ENCODE data around the gene CDH13.

DNA sequence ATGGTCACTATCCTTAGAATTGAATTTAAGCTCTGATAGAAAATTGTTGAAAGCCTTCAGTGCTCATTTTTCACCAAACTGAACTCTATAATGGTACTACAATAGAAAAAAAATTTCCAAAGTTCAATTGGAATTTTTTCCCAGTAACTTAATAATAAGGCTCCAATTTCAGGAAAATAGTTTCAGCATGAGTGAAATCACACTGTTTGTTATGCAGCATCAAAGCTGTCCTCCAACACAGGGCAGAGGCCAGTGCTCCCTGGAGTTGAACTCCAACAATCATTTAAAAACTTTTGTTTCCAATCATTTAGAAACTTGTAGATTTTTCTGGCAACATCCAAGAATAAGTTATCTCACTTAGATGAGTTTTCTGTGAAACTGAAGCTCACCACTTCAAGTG lies 1077.9 kb downstream of the CDH13 start:
- TF ChIP-seq, protein P1, sequence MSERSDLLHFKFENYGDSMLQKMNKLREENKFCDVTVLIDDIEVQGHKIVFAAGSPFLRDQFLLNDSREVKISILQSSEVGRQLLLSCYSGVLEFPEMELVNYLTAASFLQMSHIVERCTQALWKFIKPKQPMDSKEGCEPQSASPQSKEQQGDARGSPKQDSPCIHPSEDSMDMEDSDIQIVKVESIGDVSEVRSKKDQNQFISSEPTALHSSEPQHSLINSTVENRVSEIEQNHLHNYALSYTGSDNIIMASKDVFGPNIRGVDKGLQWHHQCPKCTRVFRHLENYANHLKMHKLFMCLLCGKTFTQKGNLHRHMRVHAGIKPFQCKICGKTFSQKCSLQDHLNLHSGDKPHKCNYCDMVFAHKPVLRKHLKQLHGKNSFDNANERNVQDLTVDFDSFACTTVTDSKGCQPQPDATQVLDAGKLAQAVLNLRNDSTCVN (tag by site-specific recombination; optimal IDR thresholded peaks at IDR 0.05) = no peak
- no peak for TF ChIP-seq KLF16 (tag by site-specific recombination; IDR thresholded peaks at IDR 0.05)
- TF ChIP-seq, protein P2, sequence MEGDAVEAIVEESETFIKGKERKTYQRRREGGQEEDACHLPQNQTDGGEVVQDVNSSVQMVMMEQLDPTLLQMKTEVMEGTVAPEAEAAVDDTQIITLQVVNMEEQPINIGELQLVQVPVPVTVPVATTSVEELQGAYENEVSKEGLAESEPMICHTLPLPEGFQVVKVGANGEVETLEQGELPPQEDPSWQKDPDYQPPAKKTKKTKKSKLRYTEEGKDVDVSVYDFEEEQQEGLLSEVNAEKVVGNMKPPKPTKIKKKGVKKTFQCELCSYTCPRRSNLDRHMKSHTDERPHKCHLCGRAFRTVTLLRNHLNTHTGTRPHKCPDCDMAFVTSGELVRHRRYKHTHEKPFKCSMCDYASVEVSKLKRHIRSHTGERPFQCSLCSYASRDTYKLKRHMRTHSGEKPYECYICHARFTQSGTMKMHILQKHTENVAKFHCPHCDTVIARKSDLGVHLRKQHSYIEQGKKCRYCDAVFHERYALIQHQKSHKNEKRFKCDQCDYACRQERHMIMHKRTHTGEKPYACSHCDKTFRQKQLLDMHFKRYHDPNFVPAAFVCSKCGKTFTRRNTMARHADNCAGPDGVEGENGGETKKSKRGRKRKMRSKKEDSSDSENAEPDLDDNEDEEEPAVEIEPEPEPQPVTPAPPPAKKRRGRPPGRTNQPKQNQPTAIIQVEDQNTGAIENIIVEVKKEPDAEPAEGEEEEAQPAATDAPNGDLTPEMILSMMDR (tag by site-specific recombination; IDR thresholded peaks at IDR 0.05) = no peak
- TF ChIP-seq REPIN1 (tag by site-specific recombination; IDR thresholded peaks at IDR 0.05; ENCODE audit: low read depth) = no peak
- TF ChIP-seq, protein P3, sequence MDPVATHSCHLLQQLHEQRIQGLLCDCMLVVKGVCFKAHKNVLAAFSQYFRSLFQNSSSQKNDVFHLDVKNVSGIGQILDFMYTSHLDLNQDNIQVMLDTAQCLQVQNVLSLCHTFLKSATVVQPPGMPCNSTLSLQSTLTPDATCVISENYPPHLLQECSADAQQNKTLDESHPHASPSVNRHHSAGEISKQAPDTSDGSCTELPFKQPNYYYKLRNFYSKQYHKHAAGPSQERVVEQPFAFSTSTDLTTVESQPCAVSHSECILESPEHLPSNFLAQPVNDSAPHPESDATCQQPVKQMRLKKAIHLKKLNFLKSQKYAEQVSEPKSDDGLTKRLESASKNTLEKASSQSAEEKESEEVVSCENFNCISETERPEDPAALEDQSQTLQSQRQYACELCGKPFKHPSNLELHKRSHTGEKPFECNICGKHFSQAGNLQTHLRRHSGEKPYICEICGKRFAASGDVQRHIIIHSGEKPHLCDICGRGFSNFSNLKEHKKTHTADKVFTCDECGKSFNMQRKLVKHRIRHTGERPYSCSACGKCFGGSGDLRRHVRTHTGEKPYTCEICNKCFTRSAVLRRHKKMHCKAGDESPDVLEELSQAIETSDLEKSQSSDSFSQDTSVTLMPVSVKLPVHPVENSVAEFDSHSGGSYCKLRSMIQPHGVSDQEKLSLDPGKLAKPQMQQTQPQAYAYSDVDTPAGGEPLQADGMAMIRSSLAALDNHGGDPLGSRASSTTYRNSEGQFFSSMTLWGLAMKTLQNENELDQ (tag by site-specific recombination; IDR thresholded peaks at IDR 0.05; ENCODE audit: low read depth) = no peak
- TF ChIP-seq ZBTB7A (tag by site-specific recombination; IDR thresholded peaks at IDR 0.05; ENCODE audit: low read depth) = no peak
- no peak for TF ChIP-seq HOXC10 (CRISPR knock-in tag; IDR thresholded peaks at IDR 0.05)
- TF ChIP-seq ZNF146 (tag by site-specific recombination; IDR thresholded peaks at IDR 0.05) = no peak
- no peak for TF ChIP-seq ZNF366 (tag by site-specific recombination; conservative IDR thresholded peaks at IDR 0.05)
- TF ChIP-seq ZNF114 (tag by site-specific recombination; IDR thresholded peaks at IDR 0.05) = no peak
- TF ChIP-seq YY1 (tag by site-specific recombination; IDR thresholded peaks at IDR 0.05) = no peak
- no peak for TF ChIP-seq MZF1 (tag by site-specific recombination; IDR thresholded peaks at IDR 0.05; ENCODE audit: borderline replicate concordance)
- no peak for TF ChIP-seq ZNF549 (tag by site-specific recombination; IDR thresholded peaks at IDR 0.05)

Data from HEK293 (cell line).